Osteoblast (primary cell): ENCODE measurements around the gene TMC8. TPM values are rescaled to one million over a fixed set of nuclear protein-coding genes. Genes with fewer than 3 reads are reported as not detected.
A peak's percentile ranks its signal among the peaks of the same experiment; 100 is the strongest.

ENCODE experiments used
- DNase-seq: peaks from one replicate; pipeline ENCODE4 v3.0.0; 2011; ENCODE audit warnings: low spot score, mixed read lengths; ENCODE audit not compliant: insufficient read length; ENCODE audit errors: missing footprints
- H2AFZ ChIP-seq: 2 replicates; pipeline ENCODE4 v1.6.0; 2011; ENCODE audit warnings: mild to moderate bottlenecking, low read length
- H3K27ac ChIP-seq: 2 replicates; pipeline ENCODE4 v1.5.1; 2011; ENCODE audit warnings: mild to moderate bottlenecking, low read depth, low read length, moderate library complexity
- H3K27me3 ChIP-seq: 2 replicates; pipeline ENCODE4 v1.6.0; 2012; ENCODE audit warnings: mild to moderate bottlenecking, control low read depth, inconsistent platforms, low read length, moderate library complexity; ENCODE audit not compliant: insufficient read depth
- H3K36me3 ChIP-seq: 2 replicates; pipeline ENCODE4 v1.5.1; 2011; ENCODE audit warnings: mild to moderate bottlenecking, low read length, control low read depth, moderate library complexity; ENCODE audit not compliant: insufficient read depth
- H3K4me1 ChIP-seq: 2 replicates; pipeline ENCODE4 v1.5.1; 2011; ENCODE audit warnings: mild to moderate bottlenecking, low read length, control low read depth, moderate library complexity; ENCODE audit not compliant: insufficient read depth
- H3K4me2 ChIP-seq: 2 replicates; pipeline ENCODE4 v1.6.0; 2011; ENCODE audit warnings: mild to moderate bottlenecking, low read length; ENCODE audit not compliant: insufficient read depth
- H3K4me3 ChIP-seq: fragments of 200-600 bp; sonication (generic); 3 replicates; pipeline ENCODE4 v1.5.1; 2012; ENCODE audit warnings: mild to moderate bottlenecking, low read length, inconsistent platforms; ENCODE audit not compliant: insufficient read depth
- H3K79me2 ChIP-seq: 2 replicates; pipeline ENCODE4 v1.6.0; 2012; ENCODE audit warnings: mild to moderate bottlenecking, low read length, control low read depth, inconsistent platforms; ENCODE audit not compliant: insufficient read depth
- H3K9me3 ChIP-seq: 2 replicates; pipeline ENCODE4 v1.5.1; 2011; ENCODE audit warnings: low read depth, low read length, control low read depth
- H4K20me1 ChIP-seq: 2 replicates; pipeline ENCODE4 v1.6.0; 2012; ENCODE audit warnings: mild to moderate bottlenecking, low read length, control low read depth; ENCODE audit not compliant: insufficient read depth
- total RNA-seq: library from RNA; depleted of rRNA; stranded (reverse); fragments of >200 nt; gene quantifications from 2 replicates; pipeline ENCODE4 v1.2.3, GENCODE V29; 2012
- TF ChIP-seq, protein P1 (sequence below): IDR thresholded peaks from 2 replicates; pipeline ENCODE4 v1.5.1; 2011; ENCODE audit warnings: mild to moderate bottlenecking, low read depth, low read length, moderate library complexity; ENCODE audit errors: extremely low read depth

Gene TMC8
- total RNA-seq, 1 donor: not detected

DNA sequence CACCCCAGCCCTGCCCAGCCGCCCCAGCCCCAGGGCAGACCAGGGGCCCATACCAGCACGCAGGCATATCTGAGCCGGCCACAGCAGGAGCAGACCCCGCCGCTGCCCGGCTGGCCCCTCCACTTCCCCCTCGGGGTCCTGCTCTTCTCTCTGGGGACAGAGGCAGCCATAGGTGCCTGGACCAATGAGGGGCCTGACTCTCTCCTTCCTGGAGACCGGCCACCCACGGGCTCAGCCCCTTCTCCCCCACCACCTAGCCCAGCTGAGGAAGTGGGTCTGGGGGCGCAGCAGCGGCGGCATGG is 5.8 kb upstream of the TMC8 start:
- TF ChIP-seq, protein P1, sequence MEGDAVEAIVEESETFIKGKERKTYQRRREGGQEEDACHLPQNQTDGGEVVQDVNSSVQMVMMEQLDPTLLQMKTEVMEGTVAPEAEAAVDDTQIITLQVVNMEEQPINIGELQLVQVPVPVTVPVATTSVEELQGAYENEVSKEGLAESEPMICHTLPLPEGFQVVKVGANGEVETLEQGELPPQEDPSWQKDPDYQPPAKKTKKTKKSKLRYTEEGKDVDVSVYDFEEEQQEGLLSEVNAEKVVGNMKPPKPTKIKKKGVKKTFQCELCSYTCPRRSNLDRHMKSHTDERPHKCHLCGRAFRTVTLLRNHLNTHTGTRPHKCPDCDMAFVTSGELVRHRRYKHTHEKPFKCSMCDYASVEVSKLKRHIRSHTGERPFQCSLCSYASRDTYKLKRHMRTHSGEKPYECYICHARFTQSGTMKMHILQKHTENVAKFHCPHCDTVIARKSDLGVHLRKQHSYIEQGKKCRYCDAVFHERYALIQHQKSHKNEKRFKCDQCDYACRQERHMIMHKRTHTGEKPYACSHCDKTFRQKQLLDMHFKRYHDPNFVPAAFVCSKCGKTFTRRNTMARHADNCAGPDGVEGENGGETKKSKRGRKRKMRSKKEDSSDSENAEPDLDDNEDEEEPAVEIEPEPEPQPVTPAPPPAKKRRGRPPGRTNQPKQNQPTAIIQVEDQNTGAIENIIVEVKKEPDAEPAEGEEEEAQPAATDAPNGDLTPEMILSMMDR: no peak
- H3K4me1 ChIP-seq: no peaks in the 10 kb centered on the region
- no peak overlapping the region for H2AFZ ChIP-seq
- no peaks in the 10 kb centered on the region for H4K20me1 ChIP-seq
- H3K79me2 ChIP-seq: no peaks in the 10 kb centered on the region
- H3K9me3 ChIP-seq: no peaks in the 10 kb centered on the region
- no peaks in the 10 kb centered on the region for H3K36me3 ChIP-seq
- H3K4me3 ChIP-seq: no peak overlapping the region
- no peak overlapping the region for H3K4me2 ChIP-seq
- H3K27me3 ChIP-seq: peaks cover 21% of the 10 kb centered on the region
- DNase-seq: peak; percentile 82
- H3K27ac ChIP-seq: no peak overlapping the region

- Histone ChIP-seq H3K9me3 (no peaks in the 10 kb centered on the region), H2AFZ (no peak overlapping the region), H3K36me3 (no peaks in the 10 kb centered on the region), H3K4me3 (no peak overlapping the region), H3K27me3 (peaks cover 24% of the 10 kb centered on the region), H3K4me1 (no peaks in the 10 kb centered on the region), H4K20me1 (no peaks in the 10 kb centered on the region), H3K27ac (no peak overlapping the region), H3K79me2 (no peaks in the 10 kb centered on the region), H3K4me2 (no peak overlapping the region)
- peak; percentile 80 for DNase-seq
- TF ChIP-seq, protein P1: no peak
Measured at GRCh38 chr17:78125138-78125913, 5.2 kb upstream of the TMC8 start.

DNA sequence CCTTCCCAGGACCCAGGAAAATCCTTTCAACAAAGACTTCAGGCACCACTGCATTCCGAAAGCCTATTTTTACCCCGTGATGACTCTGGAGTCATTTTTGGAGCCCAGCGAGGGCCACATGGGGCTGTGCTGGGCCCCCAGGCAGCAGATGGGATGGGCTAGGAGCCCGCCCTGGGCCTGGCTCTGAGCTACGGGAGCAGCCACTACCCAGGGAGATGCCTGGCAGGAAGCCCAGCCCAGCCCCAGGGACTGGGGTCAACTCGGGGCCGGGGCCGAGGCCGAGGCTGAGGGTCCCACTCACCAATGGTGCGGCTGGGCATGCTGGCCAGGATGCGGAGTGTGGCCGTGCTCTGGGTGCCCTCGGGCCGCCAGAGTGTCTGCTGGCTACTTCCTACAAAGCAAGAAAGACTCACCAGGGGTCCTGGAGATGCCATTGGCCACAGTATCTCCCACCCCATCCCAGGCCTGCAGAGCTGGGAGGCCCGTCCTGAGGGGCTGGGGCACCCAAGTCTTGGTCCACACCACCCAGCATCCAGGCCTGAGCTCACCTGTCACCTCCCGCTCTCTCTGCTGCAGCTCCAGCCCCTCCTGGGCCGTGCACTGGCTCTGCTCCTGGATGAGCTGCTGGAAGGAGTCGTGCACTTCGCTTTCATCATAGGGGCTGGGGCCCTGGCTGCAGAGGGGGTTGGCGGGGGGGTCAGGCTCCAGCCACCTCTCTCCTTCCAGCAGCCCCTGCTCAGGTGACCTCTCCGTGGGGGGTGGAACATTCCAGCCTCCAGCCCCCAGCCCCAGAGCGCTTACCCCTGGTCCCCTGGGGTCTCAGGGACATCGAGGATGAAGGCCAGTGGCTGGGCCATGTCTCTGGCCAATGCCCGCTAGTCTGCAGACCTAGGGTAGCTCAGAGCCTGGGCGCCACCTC is 4.3 kb upstream of the TMC8 start:
- peak; percentile 85 for DNase-seq
- H3K79me2 ChIP-seq: no peaks in the 10 kb centered on the region
- no peak overlapping the region for H3K4me2 ChIP-seq
- H3K27ac ChIP-seq: no peak overlapping the region
- no peak overlapping the region for H3K4me3 ChIP-seq
- TF ChIP-seq, protein P1: no peak
- H3K27me3 ChIP-seq: peaks cover 30% of the 10 kb centered on the region
- no peaks in the 10 kb centered on the region for H3K36me3 ChIP-seq
- H2AFZ ChIP-seq: no peak overlapping the region
- no peaks in the 10 kb centered on the region for H3K9me3 ChIP-seq
- no peaks in the 10 kb centered on the region for H3K4me1 ChIP-seq
- no peaks in the 10 kb centered on the region for H4K20me1 ChIP-seq

- no peak overlapping the region for H2AFZ ChIP-seq
- TF ChIP-seq, protein P1: no peak
- no peaks in the 10 kb centered on the region for H3K79me2 ChIP-seq
- no peaks in the 10 kb centered on the region for H3K9me3 ChIP-seq
- no peaks in the 10 kb centered on the region for H3K4me1 ChIP-seq
- no peak overlapping the region for H3K27ac ChIP-seq
- H3K4me2 ChIP-seq: no peak overlapping the region
- H3K4me3 ChIP-seq: no peak overlapping the region
- H4K20me1 ChIP-seq: no peaks in the 10 kb centered on the region
- peaks cover 30% of the 10 kb centered on the region for H3K27me3 ChIP-seq
- no peaks in the 10 kb centered on the region for H3K36me3 ChIP-seq
- DNase-seq: peak; percentile 85
Measured at GRCh38 chr17:78126895-78127238, 3.7 kb upstream of the TMC8 start.
